SK-N-MC (cell line): ENCODE results near the gene ARSB.

Experiments
- EZH2 ChIP-seq: fragments of 200-600 bp; sonication (generic); IDR thresholded peaks from one replicate; pipeline ENCODE4 v1.6.1; 2017; ENCODE audit warnings: antibody characterized with exemption
- POLR2AphosphoS5 ChIP-seq: IDR thresholded peaks from 2 replicates; pipeline ENCODE4 v1.6.1; 2012; ENCODE audit warnings: mild to moderate bottlenecking, low read depth, low read length, borderline replicate concordance

DNA sequence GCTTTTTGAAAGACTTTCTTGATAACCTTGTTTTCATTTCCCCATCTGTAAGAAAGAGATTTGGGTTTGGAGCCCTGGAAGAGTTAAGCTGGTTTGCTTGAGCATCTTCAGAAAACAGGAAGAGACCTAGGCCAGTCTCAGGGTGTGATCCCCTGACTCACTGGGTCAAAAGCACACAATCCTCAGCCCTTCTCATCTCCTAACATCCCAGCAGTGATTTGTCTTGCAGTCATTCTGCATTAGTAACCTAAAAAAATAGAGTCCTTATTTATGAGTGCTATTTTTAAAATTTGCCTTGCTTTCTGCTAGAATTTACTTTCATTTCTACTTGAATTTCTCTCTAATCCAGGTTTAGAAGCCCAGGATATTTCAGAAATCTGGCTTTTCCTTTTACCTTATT is 16.4 kb upstream of the ARSB start:
- TF ChIP-seq EZH2 (no peak), POLR2AphosphoS5 (no peak)
